Uterus (tissue), 4 donors: ENCODE measurements around the gene TROAP. TPM values are rescaled to one million over a fixed set of nuclear protein-coding genes. Genes with fewer than 3 reads are reported as not detected.
"Not testable (repeated sequence)": the region's sequence is repeated elsewhere in the genome, so short reads cannot be mapped to it uniquely, and the experiment has no call there.

ENCODE experiments used
- DNase-seq, 2 donors: peaks; one replicate each; pipeline ENCODE4 v3.0.0-alpha.2; 2019 to 2020
- H3K27ac ChIP-seq, 2 donors: fragments of 200-600 bp; sonication (generic); 1 replicate in 1 of 2; 2 replicates in 1 of 2; pipeline ENCODE4 v1.5.1; 2016 to 2018
- H3K27me3 ChIP-seq, 2 donors: fragments of 200-600 bp; sonication (generic); one replicate each; pipeline ENCODE4 v1.5.1; 2018 to 2019; ENCODE audit warnings: control low read depth in 1 of 2
- H3K36me3 ChIP-seq, 2 donors: fragments of 200-600 bp; sonication (generic); one replicate each; pipeline ENCODE4 v1.5.1; 2019; ENCODE audit warnings: control low read depth in 1 of 2
- H3K4me1 ChIP-seq, 2 donors: fragments of 200-600 bp; sonication (generic); one replicate each; pipeline ENCODE4 v1.5.1; 2018 to 2019; ENCODE audit warnings: control low read depth in 1 of 2
- H3K4me3 ChIP-seq, 2 donors: fragments of 200-600 bp; sonication (generic); 1 replicate in 1 of 2; 2 replicates in 1 of 2; pipeline ENCODE4 v1.5.1; 2018 to 2019; ENCODE audit warnings: mild to moderate bottlenecking in 1 of 2
- H3K9me3 ChIP-seq, 2 donors: fragments of 200-600 bp; sonication (generic); one replicate each; pipeline ENCODE4 v1.5.1; 2019; ENCODE audit warnings: control low read depth in 1 of 2
- POLR2A ChIP-seq, 2 donors: fragments of 450-650 bp; IDR thresholded peaks; one replicate each; pipeline ENCODE4 v1.6.1; 2016; ENCODE audit warnings: antibody characterized with exemption in 2 of 2, mild to moderate bottlenecking in 1 of 2, moderate library complexity in 1 of 2
- intact Hi-C: fragments of 100-400 bp; cut with DNase I; formaldehyde crosslinking; loops from one replicate; pipeline ENCODE4 v1.15.1; 2023; ENCODE audit warnings: low total_unique reads
- total RNA-seq, 4 donors: library from RNA; depleted of rRNA in 3 of 4; stranded (reverse); fragments of >200 nt in 3 of 4; gene quantifications; one replicate each; pipeline versions ENCODE4 v1.1.0 to v1.2.4, GENCODE V29; 2014 to 2023
- TF ChIP-seq, protein P1 (sequence below), 4 experiments: fragments of 200-600 bp in 2 of 4; fragments of 450-650 bp in 2 of 4; sonication (generic) in 2 of 4; IDR thresholded peaks; one replicate each; pipeline ENCODE4 v1.5.1; 2016 to 2019; ENCODE audit warnings: antibody characterized with exemption in 4 of 4, mild to moderate bottlenecking in 2 of 4, moderate library complexity in 1 of 4
- donor health status: DM: yes; HTN: yes; CAD: no.

The TROAP gene
- total RNA-seq, 4 donors from 2014 or later = 1.8 to 10.2 TPM; not detected in 2

DNA sequence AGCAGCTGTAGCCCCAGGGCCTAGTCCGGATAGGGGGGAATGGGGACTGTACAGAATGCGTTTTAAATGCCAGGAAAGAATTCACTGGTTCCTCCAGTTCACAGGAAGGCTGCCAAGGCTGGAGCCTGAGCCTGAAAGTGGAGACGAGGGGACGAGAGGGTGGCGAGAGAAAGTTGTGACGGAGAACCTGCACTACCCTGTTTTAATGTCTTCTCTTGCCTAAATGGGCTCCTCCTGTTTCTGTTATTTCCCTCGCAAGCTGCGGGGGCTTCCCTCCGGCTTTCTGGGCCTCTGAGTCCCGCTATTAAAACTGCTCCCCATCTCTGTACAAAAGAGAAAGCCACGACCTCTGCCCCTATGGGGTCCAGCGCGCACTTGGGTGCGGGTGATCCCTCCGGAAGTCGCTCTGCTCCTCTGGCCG lies 9.4 kb downstream of the TROAP start:
- H3K27ac ChIP-seq = no peak overlapping the region
- no peaks in the 10 kb centered on the region for H3K36me3 ChIP-seq
- no peak for DNase-seq
- H3K4me1 ChIP-seq = no peaks in the 10 kb centered on the region
- intact Hi-C loops = loop anchor here (10.0 kb wide), 1 partner anchor 182 kb away; no protein-coding TSS in a partner anchor
- H3K27me3 ChIP-seq = peaks cover 12 to 15% of the 10 kb centered on the region in 2 donors
- TF ChIP-seq POLR2A (IDR thresholded peaks at IDR 0.05) = no peak
- TF ChIP-seq, protein P1, sequence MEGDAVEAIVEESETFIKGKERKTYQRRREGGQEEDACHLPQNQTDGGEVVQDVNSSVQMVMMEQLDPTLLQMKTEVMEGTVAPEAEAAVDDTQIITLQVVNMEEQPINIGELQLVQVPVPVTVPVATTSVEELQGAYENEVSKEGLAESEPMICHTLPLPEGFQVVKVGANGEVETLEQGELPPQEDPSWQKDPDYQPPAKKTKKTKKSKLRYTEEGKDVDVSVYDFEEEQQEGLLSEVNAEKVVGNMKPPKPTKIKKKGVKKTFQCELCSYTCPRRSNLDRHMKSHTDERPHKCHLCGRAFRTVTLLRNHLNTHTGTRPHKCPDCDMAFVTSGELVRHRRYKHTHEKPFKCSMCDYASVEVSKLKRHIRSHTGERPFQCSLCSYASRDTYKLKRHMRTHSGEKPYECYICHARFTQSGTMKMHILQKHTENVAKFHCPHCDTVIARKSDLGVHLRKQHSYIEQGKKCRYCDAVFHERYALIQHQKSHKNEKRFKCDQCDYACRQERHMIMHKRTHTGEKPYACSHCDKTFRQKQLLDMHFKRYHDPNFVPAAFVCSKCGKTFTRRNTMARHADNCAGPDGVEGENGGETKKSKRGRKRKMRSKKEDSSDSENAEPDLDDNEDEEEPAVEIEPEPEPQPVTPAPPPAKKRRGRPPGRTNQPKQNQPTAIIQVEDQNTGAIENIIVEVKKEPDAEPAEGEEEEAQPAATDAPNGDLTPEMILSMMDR (IDR thresholded peaks at IDR 0.05) = no peak
- no peaks in the 10 kb centered on the region for H3K9me3 ChIP-seq
- no peak overlapping the region for H3K4me3 ChIP-seq

DNA sequence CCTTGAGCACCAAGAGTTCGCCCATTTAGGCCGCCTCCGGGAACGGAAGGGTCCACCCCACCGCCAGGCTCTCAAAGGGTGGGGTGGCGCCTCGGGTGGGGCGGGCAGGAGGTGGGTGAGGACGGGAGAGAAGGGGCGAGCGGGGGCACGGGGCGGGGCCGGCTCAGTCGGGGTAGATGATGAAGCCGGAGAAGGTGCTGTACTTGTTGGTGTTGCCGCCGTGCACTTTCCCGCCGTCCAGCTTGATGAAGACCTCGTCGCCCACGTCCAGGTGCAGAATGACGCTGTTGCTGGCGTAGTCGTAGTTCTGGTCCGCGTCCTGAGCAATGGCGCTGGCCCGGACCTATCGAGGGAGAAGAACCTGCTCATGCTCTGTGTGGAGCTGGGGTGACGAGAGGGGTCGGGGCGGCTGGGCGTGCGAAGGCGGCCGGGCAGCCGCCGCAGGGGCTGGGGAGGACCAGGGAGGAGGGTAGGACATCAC lies 9.9 kb downstream of the TROAP start:
- DNase-seq = no peak
- Histone ChIP-seq H3K9me3 (no peaks in the 10 kb centered on the region), H3K36me3 (no peaks in the 10 kb centered on the region), H3K27me3 (peaks cover 15 to 16% of the 10 kb centered on the region in 2 donors), H3K4me1 (no peaks in the 10 kb centered on the region), H3K4me3 (no peak overlapping the region), H3K27ac (no peak overlapping the region)
- intact Hi-C loops = loop anchor here (10.0 kb wide), 1 partner anchor 182 kb away; no protein-coding TSS in a partner anchor
- TF ChIP-seq, protein P1 (IDR thresholded peaks at IDR 0.05) = no peak
- no peak for TF ChIP-seq POLR2A (IDR thresholded peaks at IDR 0.05)

DNA sequence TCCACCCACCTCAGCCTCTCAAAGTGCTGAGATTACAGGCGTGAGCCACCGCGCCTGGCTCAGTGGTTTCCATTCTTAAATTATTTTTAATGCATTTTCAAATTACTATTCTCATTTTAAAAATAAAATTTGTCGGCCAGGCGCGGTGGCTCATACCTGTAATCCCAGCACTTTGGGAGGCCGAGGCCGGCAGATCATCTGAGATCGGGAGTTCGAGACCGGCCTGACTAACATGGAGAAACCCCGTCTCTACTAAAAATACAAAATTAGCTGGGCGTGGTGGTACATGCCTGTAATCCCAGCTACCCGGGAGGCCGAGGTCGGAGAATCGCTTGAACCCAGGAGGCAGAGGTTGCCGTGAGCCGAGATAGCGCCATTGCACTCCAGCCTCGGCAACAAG lies 10.7 kb downstream of the TROAP start:
- DNase-seq, H3K27ac ChIP-seq: not testable (repeated sequence)
- peaks cover 15 to 16% of the 10 kb centered on the region in 2 donors for H3K27me3 ChIP-seq

DNA sequence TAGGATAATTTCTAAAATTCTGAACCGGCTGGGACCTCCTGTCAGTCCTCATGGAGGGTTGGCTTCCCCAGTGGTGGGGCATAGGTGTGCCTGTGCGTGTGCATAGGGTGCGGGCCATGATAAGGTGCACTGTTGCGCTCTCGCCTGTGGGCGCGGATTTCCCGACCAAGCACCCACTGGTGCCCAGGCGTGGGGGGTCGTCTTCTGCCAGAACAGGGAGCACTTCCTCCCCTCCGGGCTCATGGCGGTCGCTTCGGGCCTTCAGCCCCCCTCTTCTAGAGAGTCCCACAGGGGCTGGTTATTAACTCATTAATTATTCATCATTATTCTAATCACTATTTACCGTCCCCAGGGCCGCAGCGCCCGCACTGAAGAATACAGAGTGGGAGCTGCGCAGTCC lies 11.2 kb downstream of the TROAP start:
- H3K9me3 ChIP-seq = no peaks in the 10 kb centered on the region
- H3K4me3 ChIP-seq = no peak overlapping the region
- H3K27me3 ChIP-seq = peaks cover 15 to 16% of the 10 kb centered on the region in 2 donors
- no peak for TF ChIP-seq POLR2A (IDR thresholded peaks at IDR 0.05)
- TF ChIP-seq, protein P1 (IDR thresholded peaks at IDR 0.05) = no peak
- intact Hi-C loops = loop anchor here (10.0 kb wide), 1 partner anchor 181 kb away; no protein-coding TSS in a partner anchor
- no peak for DNase-seq
- no peaks in the 10 kb centered on the region for H3K36me3 ChIP-seq
- no peak overlapping the region for H3K27ac ChIP-seq
- H3K4me1 ChIP-seq = no peaks in the 10 kb centered on the region

More for the DNA sequence above, 10.7 kb downstream of the TROAP start:
- not testable (repeated sequence) for H3K9me3 ChIP-seq, H3K4me1 ChIP-seq, H3K36me3 ChIP-seq, H3K4me3 ChIP-seq
- intact Hi-C loops = loop anchor here (10.0 kb wide), 1 partner anchor 181 kb away; no protein-coding TSS in a partner anchor

DNA sequence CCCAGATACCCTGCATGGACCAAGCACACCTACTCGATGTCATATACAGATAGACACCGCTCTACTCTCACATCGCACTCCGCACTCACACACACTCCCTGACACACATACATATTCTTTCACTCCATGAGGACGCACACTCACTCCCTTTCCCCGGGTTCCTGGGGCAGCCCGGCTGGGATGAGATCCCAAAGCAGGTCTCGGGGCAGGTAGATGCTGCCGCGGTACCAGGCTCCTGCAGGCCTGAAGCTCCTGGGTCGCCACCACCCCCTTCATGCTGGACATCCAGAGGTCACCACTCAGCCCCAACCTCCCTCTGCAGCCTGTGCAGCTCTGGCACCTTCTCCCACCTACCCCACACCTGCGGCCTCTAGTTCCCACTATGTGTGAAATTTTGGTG lies 11.6 kb downstream of the TROAP start:
- H3K9me3 ChIP-seq = no peaks in the 10 kb centered on the region
- H3K36me3 ChIP-seq = no peaks in the 10 kb centered on the region
- H3K4me3 ChIP-seq = no peak overlapping the region
- peaks cover 15 to 16% of the 10 kb centered on the region in 2 donors for H3K27me3 ChIP-seq
- intact Hi-C loops = loop anchor here (10.0 kb wide), 1 partner anchor 180 kb away; no protein-coding TSS in a partner anchor
- H3K27ac ChIP-seq = no peak overlapping the region
- no peak for DNase-seq
- H3K4me1 ChIP-seq = no peaks in the 10 kb centered on the region
- no peak for TF ChIP-seq POLR2A (IDR thresholded peaks at IDR 0.05)
- TF ChIP-seq, protein P1 (IDR thresholded peaks at IDR 0.05) = no peak
